Testis (tissue), 3 donors: ENCODE results near the gene MESD. TPM values are rescaled to one million over a fixed set of nuclear protein-coding genes. Genes with fewer than 3 reads are reported as not detected.

Source experiments
- DNase-seq: peaks from one replicate; pipeline ENCODE4 v3.0.0-alpha.2; 2019
- H3K27ac ChIP-seq, 2 donors: fragments of 200-600 bp; sonication (generic); one replicate each; pipeline ENCODE4 v1.5.1; 2019
- H3K27me3 ChIP-seq: fragments of 200-600 bp; sonication (generic); one replicate; pipeline ENCODE4 v1.5.1; 2019
- H3K36me3 ChIP-seq: fragments of 200-600 bp; sonication (generic); one replicate; pipeline ENCODE4 v1.5.1; 2017; ENCODE audit warnings: low read depth; ENCODE audit errors: missing control alignments
- H3K4me1 ChIP-seq: fragments of 200-600 bp; sonication (generic); one replicate; pipeline ENCODE4 v1.5.1; 2019
- H3K4me3 ChIP-seq, 2 donors: fragments of 200-600 bp; sonication (generic); one replicate each; pipeline ENCODE4 v1.5.1; 2017 to 2019
- H3K9me3 ChIP-seq: fragments of 200-600 bp; sonication (generic); one replicate; pipeline ENCODE4 v1.5.1; 2017
- CTCF ChIP-seq, 3 experiments: fragments of 450-650 bp in 2 of 3; fragments of 200-600 bp in 1 of 3; sonication (generic) in 1 of 3; IDR thresholded peaks; one replicate each; pipeline ENCODE4 v1.5.1; 2016 to 2019; ENCODE audit warnings: antibody characterized with exemption in 3 of 3, mild to moderate bottlenecking in 2 of 3, moderate library complexity in 1 of 3
- POLR2A ChIP-seq: fragments of 450-650 bp; IDR thresholded peaks from one replicate; pipeline ENCODE4 v1.6.1; 2017; ENCODE audit warnings: antibody characterized with exemption, mild to moderate bottlenecking, moderate library complexity
- WGBS, 2 donors: methylation state at CpG; one replicate each; pipeline ENCODE4 v1.1.5; 2018; 5-methylcytosine and 5-hydroxymethylcytosine counted together
- intact Hi-C: fragments of 100-400 bp; cut with DNase I; formaldehyde crosslinking; loops from one replicate; pipeline ENCODE4 v1.15.1; 2023; ENCODE audit warnings: low total_unique reads
- polyA plus RNA-seq: library from polyadenylated mRNA; stranded (reverse); fragments of 350-450 nt; fragmentation: Illumina TruSeq; extraction: RNeasy Lipid Tissue Mini Kit (QIAGEN cat#74804); gene quantifications from one replicate; pipeline ENCODE4 v1.2.3, GENCODE V29; 2014; ENCODE audit warnings: low read depth, low replicate concordance; ENCODE audit not compliant: insufficient read depth
- total RNA-seq, 2 donors: library from RNA; depleted of rRNA; stranded (reverse); fragments of >200 nt; gene quantifications; one replicate each; pipeline ENCODE4 v1.2.3, GENCODE V29; 2016

The MESD gene
- total and polyA plus RNA-seq, 3 donors from 2014 or later, result 26.0 to 39.8 (median 38.5) TPM

GRCh38 chr15:80918196-80918783, 71.3 kb downstream of the MESD start:
- Histone ChIP-seq H3K36me3 (no peaks in the 10 kb centered on the region), H3K27ac (no peak overlapping the region), H3K4me3 (no peak overlapping the region), H3K9me3 (no peaks in the 10 kb centered on the region), H3K27me3 (no peaks in the 10 kb centered on the region), H3K4me1 (peaks cover 21% of the 10 kb centered on the region)
- intact Hi-C loops, result no loop called here
- TF ChIP-seq CTCF (IDR thresholded peaks at IDR 0.05), result no peak
- no peak for TF ChIP-seq POLR2A
- WGBS, 2 donors, result 87 to 91% methylated on average over 5 of the region's 5 CpGs
- DNase-seq, result no peak

DNA sequence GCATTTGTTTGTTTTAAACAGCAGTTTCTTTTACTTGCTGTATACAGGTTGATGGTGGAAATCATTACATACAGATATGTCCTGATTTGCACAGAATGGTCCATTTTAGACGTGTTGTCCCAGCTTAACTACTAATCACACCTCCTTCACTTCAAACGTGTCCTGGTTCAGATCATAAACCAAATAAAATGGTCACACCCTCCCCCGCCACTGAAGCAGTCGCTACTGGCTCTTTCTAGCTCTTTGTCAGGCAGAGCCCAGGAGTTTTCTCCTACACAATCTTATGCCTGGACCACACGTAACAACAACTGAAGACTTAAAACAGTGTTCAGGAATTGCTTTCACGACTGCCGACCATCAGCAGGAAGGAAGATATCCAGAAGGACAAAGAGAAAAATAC, 73.6 kb downstream of the MESD start:
- H3K36me3 ChIP-seq, result no peaks in the 10 kb centered on the region
- intact Hi-C loops, result no loop called here
- TF ChIP-seq POLR2A (no peak), CTCF (IDR thresholded peaks at IDR 0.05) (no peak)
- no peak overlapping the region for H3K27ac ChIP-seq
- 76 to 81% methylated on average over 7 of the region's 7 CpGs for WGBS, 2 donors
- no peak overlapping the region for H3K4me3 ChIP-seq
- no peaks in the 10 kb centered on the region for H3K27me3 ChIP-seq
- no peaks in the 10 kb centered on the region for H3K9me3 ChIP-seq
- no peak for DNase-seq
- peaks cover 21% of the 10 kb centered on the region for H3K4me1 ChIP-seq

DNA sequence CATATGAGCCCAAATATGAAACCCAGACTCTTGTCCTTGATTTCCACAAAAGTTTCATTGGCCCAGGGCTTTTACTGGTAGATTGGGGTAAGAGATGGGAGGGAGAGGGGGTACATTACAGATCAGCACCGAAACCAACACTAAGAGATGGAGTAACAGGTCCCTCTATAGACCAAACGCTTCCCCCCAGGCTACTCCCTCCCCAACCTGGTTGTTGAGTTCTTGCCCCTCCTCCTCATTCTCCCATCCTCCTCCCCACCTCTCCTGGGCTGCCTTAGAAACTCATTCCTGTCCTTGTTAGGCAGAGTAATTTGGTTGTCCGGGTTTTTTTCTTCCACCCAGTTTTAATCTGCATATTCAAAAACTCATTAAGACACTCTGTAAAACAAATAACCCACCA, 74.1 kb downstream of the MESD start:
- WGBS, 2 donors, result 74 to 90% methylated on average over 3 of the region's 3 CpGs
- DNase-seq, result no peak
- Histone ChIP-seq H3K4me3 (no peak overlapping the region), H3K4me1 (peaks cover 20% of the 10 kb centered on the region), H3K27me3 (no peaks in the 10 kb centered on the region), H3K27ac (peak overlapping the region; percentile 18 to 36), H3K9me3 (no peaks in the 10 kb centered on the region), H3K36me3 (no peaks in the 10 kb centered on the region)
- intact Hi-C loops, result no loop called here
- TF ChIP-seq CTCF (IDR thresholded peaks at IDR 0.05), result no peak
- no peak for TF ChIP-seq POLR2A

GRCh38 chr15:80913541-80913940, 76.1 kb downstream of the MESD start:
- H3K27me3 ChIP-seq, result no peaks in the 10 kb centered on the region
- H3K27ac ChIP-seq, result peak overlapping the region; percentile 47 to 65
- intact Hi-C loops, result no loop called here
- no peaks in the 10 kb centered on the region for H3K36me3 ChIP-seq
- H3K4me3 ChIP-seq, result no peak overlapping the region
- H3K4me1 ChIP-seq, result peaks cover 20% of the 10 kb centered on the region
- 36 to 37% methylated on average over 5 of the region's 5 CpGs for whole genome bisulfite sequencing, 2 donors
- H3K9me3 ChIP-seq, result no peaks in the 10 kb centered on the region
- no peak for DNase-seq
- TF ChIP-seq CTCF (IDR thresholded peaks at IDR 0.05), result no peak
- no peak for TF ChIP-seq POLR2A

- no peak for TF ChIP-seq POLR2A
- no peak for TF ChIP-seq CTCF (IDR thresholded peaks at IDR 0.05)
- intact Hi-C loops, result no loop called here
- Histone ChIP-seq H3K27ac (peak overlapping the region; percentile 47 to 65), H3K27me3 (no peaks in the 10 kb centered on the region), H3K4me3 (no peak overlapping the region), H3K4me1 (peaks cover 20% of the 10 kb centered on the region), H3K36me3 (no peaks in the 10 kb centered on the region), H3K9me3 (no peaks in the 10 kb centered on the region)
- WGBS, 2 donors, result 82 to 85% methylated on average over 6 of the region's 6 CpGs
- no peak for DNase-seq
These were observed 76.9 kb downstream of the MESD start for GRCh38 chr15:80912673-80913072.
